Head of caudate nucleus (tissue), 42 donors: ENCODE measurements around the gene AGPS.

Experiments used
- DNase-seq, 42 donors: peaks; one replicate each; pipeline versions ENCODE4 v3.0.0 to v3.0.0-alpha.2; 2020 to 2021; ENCODE audit warnings: mixed read lengths in 7 of 42
- intact Hi-C: fragments of 100-400 bp; cut with DNase I; formaldehyde crosslinking; loops from one replicate; pipeline ENCODE4 v1.15.0; 2022

The AGPS gene

GRCh38 chr2:177379354-177379753, 13.2 kb upstream of the AGPS start:
- no peak for DNase-seq
- intact Hi-C loops = no loop called here

DNA sequence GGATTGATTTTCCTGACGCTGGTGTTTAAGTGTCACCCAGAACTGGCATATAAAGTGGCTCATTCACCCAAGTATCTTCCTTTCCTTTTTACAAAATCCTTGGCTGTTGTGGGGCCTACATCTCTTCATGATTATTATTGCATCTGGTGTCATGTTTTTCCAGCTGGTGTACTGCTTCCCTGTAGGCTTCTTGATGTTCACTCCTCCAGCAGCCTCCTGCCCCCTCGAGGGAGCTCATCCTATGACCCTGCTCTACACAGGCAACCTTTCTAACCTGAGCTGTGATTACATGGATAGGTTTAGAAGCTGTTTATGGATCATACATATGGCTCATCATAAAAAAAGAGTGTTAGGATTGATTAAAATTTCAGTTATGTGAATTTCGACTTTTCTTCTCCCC, 12.4 kb upstream of the AGPS start:
- intact Hi-C loops = no loop called here
- DNase-seq = no peak

DNA sequence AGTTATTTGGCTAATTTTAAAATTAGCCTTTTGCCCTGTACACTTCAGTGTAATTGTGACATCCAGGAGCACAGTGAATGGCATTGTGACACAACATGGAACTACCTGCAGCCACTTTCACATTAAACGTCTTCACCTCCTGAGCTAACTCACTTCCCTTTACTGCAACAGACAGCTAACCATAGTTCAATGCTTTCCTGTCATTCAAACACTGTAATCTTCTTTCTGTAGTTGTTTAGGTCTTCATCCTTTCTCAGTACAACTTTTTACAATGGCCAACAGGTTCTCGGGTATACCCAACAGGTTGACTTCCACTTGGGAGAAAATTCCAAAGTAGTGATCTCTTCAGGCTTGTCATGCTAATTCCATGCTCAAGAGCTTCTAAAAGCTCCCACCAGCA, 8.6 kb upstream of the AGPS start:
- no peak for DNase-seq
- intact Hi-C loops = no loop called here

DNA sequence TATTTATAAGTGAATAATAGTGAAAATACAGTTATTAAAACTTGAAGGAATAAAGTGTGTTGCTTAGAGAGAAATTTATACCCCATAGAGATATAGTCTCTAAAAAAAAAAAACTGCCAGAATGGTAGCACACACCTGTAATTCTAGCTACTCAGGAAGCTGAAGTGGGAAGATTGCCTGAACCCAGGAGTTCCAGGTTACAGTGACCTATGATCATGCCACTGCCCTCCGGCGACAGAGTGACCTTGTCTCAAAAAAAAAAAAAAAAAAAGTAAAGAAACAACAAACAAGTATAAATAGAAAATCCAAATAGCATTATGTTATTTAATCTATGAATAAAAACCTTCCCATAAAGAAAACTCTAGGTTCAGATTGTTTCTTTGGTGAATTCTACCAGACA, 7.4 kb upstream of the AGPS start:
- no peak for DNase-seq
- intact Hi-C loops = no loop called here

DNA sequence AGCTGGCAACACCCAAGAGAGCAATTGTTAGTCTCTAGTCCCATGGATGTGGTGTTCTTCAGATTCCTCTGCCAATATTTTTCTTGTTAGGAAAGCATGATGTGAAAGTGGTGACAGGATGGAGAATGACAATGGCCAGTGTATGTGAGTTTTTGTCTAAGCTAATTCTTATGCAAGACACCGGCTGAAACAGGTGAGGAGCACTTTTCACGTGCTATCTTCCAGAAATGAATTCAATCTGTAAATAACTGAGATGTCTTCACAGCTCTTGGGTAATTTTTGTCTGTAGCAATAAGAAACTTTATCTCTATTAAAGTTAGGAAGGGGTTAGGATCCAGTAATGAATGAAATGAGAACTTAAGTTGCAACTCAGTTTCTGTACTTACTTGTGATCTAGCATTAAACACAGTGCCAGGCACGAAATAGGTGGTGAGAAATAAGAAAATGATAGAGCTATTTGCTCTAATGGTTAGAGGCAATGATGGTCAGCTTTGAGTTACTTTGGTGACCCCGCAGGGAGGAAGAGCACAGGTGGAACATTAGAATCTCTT, 676 bp upstream of the AGPS start:
- no peak for DNase-seq
- intact Hi-C loops = loop anchor here (10.0 kb wide), 1 partner anchor 127 kb away; the partner anchor contains the start of gene NFE2L2

DNA sequence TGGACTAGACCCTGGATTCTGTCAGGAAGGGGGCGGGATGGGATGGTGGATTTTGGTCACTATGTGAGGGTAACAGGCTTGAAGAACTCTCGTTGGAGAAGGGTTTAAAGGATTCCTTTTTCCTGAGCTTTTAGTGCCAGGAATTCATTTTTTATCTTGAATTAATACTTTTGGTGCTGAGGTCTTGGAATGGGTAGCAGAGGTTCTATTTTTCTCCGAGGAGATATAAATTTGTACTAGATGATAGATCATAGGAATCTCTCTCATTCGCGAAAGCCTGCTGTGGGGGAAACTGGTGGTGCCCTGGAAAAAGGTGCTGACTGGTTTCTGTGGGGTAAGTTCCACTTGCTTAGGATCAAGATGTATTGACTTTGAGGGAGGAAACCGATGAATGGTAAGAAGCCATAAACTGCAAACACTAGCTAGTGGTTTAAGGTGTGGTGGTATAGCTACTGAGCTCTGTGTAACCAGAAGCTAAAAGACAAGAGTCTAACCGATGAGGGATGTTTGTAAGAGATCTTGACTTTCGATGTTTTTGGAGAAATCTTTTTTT, 706 bp downstream of the AGPS start:
- intact Hi-C loops = loop anchor here (10.0 kb wide), 1 partner anchor 128 kb away; the partner anchor contains the start of gene NFE2L2
- DNase-seq = peak in 2 of 42 donors; percentile 5

GRCh38 chr2:177393824-177394593, 1.4 kb downstream of the AGPS start:
- intact Hi-C loops = loop anchor here (10.0 kb wide), 1 partner anchor 129 kb away; the partner anchor contains the start of gene NFE2L2
- no peak for DNase-seq

- intact Hi-C loops = loop anchor here (10.0 kb wide), 1 partner anchor 130 kb away; the partner anchor contains the start of gene NFE2L2
- DNase-seq = no peak
Measured at GRCh38 chr2:177394594-177394973, 2.0 kb downstream of the AGPS start.

DNA sequence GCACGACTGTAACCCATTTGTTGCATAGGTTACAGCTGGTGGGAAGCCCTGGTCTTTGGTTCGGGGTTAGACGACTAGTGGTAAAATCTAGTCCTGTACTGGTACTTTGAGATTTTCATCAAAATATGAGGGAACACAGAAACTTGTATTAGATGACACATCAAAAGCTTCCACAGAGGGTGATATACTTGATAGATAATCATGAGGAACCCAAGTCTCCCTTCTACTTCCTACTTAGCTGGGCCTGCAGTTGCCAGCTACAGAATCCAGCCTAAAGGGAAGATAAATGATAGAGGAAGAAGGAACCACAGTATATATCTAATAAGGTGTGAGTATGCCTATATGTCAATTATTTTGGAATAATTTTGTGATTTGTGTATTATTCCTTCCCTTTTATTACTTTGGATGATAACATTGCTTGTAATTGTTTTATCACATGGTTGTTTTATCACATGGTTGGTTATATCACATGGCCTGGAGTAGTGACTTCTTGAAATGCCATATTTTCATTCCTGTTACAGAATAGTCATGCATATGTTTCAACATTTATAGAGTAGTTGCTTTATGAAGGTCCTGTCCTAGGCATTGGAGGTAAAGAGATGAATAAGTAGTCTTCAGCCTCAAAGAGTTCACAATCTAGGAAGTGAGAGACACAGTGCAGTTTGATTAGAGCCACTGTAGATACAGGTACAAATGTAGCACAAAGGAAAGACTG, 2.9 kb downstream of the AGPS start:
- DNase-seq = no peak
- intact Hi-C loops = loop anchor here (10.0 kb wide), 1 partner anchor 131 kb away; the partner anchor contains the start of gene NFE2L2

DNA sequence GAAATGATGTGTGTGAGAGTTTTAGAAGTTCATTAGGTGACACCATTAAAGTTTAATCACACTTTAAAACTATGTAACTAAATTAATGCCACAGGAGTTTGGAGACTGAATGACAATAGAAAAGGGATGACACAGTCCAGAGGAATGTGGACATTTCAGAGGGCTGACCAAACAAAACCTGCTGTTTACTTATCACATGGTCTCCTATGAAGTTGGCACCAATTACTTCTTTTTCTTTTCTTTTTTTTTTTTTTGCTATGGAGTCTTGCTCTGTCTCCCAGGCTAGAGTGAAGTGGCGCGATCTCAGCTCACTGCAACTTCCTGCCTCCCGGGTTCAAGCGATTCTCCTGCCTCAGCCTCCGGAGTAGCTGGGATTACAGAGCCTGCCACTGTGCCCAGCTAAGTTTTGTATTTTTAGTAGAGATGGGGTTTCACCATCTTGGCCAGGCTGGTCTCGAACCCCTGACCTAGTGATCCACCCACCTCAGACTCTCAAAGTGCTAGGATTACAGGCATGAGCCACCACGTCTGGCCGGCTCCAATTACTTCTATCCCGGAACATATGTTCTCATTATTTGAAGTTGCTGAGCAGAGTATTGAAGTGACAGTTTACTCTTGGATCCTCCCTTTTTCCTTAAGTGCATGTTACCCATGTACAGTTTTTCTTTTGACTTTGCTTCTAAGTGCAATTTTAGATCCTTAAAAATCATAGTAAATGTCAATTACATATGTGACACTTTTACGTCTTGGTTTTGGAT, 4.3 kb downstream of the AGPS start:
- intact Hi-C loops = loop anchor here (10.0 kb wide), 1 partner anchor 132 kb away; the partner anchor contains the start of gene NFE2L2
- no peak for DNase-seq

DNA sequence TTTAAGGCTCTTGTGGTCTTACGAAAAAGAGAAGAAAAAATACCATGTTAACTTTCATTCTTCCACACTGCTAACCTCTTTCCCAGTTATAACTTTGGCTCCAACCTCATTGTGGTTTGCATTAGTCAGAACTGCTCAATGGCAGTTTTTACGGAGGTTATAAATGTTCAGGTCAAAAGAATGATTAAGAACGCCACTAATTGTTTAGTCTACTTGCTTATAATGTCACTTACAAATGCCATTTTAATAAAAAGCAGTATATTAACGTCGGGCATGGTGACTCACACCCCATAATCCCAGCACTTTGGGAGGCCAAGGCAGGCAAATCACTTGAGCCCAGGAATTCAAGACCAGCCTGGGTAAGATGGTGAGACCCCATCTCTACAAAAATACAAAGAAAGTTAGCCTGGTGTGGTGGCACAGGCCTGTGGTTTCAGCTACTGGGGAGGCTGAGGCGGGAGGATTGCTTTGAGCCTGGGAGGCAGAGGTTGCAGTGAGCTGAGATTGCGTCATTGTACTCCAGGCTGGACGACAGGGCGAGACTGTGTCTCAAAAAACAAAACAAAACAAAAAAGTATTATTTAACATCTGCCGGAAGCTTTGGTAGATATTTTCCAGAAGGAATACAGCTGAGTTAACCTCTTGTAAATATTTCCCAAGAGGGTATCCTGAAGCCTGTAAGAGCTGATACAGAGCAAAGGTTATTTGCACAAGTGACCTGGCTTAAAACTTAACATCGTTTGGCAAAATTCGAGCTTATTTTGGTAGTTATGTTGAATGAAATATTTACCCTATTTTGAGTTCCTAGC, 5.1 kb downstream of the AGPS start:
- no peak for DNase-seq
- intact Hi-C loops = loop anchor here (10.0 kb wide), 1 partner anchor 133 kb away; the partner anchor contains the start of gene NFE2L2

DNA sequence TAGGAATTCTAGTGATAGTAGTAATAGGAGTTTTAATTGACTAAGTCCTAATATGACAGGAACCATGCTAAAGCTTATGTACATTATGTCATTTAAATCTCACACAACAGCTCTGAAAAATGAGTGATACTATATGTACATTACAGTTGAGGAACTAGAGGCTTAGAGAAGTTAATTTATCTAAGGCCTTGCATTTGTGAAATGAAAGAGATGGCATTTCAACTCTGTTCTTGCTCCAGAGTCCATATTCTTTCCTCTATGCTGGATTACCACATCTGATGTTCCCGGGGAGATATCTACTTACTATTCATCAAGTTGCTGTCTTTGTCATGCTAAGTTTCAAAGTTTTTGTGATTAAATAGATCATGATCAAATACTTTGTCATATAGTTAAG, 5.7 kb downstream of the AGPS start:
- no peak for DNase-seq
- intact Hi-C loops = loop anchor here (10.0 kb wide), 1 partner anchor 133 kb away; the partner anchor contains the start of gene NFE2L2

DNA sequence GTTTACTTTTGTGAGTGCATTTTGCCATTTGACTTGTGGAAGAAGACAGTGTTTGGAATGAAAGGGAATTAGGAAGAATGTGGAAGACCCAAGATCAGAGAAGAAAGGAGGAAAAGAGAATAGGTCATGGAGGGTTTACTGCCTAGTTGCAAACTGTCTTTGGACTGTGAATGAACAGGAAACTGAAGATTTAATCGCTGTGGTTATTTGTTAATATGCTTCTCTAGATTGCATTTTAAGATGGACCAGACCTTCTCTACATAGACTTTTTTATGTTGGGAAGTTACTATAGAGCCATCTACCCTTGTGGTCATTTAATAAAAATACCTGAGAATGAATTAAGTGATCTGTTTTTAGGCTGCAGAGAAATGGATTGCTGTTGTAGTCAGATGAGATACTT, 6.2 kb downstream of the AGPS start:
- no peak for DNase-seq
- intact Hi-C loops = loop anchor here (10.0 kb wide), 1 partner anchor 134 kb away; the partner anchor contains the start of gene NFE2L2

DNA sequence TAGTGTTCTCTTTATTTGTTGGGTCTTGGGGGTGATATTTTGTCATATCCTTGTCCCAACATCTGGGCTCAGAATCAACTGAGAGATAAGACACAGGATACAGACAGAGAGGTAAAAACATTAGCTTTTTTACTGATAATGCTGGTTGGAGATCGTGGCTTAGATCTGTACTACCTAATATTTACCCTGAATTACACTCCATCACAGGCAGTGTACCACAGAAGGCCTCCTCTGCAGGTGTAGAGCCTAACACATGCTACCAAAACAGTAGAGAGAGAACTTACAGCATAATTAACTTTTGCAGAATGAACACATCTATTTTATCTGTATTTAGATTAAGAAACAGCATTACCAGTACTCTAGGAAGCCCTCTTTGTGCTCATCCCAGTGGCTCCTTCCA, 6.8 kb downstream of the AGPS start:
- intact Hi-C loops = loop anchor here (10.0 kb wide), 1 partner anchor 135 kb away; the partner anchor contains the start of gene NFE2L2
- DNase-seq = no peak

GRCh38 chr2:177400337-177400923, 7.9 kb downstream of the AGPS start:
- intact Hi-C loops = no loop called here

GRCh38 chr2:177402096-177402495, 9.5 kb downstream of the AGPS start:
- no peak for DNase-seq
- intact Hi-C loops = no loop called here

More at GRCh38 chr2:177400337-177400923, 7.9 kb downstream of the AGPS start:
- DNase-seq = no peak

GRCh38 chr2:177403838-177404237, 11.3 kb downstream of the AGPS start:
- DNase-seq = no peak
- intact Hi-C loops = no loop called here
